Adrenal gland (tissue), 5 donors: ENCODE measurements around the gene TSPAN3.

ENCODE experiments used
- POLR2A ChIP-seq, 2 donors: fragments of 450-650 bp; IDR thresholded peaks; one replicate each; pipeline ENCODE4 v1.6.1; 2017; ENCODE audit warnings: antibody characterized with exemption in 2 of 2, mild to moderate bottlenecking in 2 of 2, moderate library complexity in 1 of 2
- TF ChIP-seq, protein P1 (sequence below), 6 experiments: fragments of 450-650 bp in 4 of 6; fragments of 200-600 bp in 2 of 6; sonication (generic) in 1 of 6; IDR thresholded peaks; 1 replicate in 5 of 6; 2 replicates in 1 of 6; pipeline versions ENCODE4 v1.5.1 to v1.8.0; 2016 to 2021; ENCODE audit warnings: antibody characterized with exemption in 6 of 6, mild to moderate bottlenecking in 2 of 6, moderate library complexity in 1 of 6
- donor health status: DM: no; HTN: no; CAD: no.

DNA sequence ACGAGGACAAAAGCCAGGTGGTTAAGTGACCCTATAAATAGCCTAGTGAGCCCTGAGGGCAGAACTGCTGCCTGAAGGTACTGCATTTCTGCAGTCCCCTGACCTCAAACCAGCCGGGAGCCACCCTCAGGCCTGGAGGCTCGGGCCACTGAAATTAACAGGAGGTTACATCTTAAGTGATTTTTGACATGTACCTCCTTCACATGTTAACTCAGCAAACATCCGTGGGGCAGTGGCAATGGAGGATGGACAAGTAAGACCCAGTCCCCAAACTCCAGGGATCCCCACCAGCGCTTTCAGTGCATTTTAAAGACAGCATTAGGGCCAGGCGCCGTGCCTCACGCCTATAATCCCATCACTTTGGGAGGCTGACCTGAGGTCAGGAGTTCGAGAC, 49.8 kb downstream of the TSPAN3 start:
- TF ChIP-seq, protein P1, sequence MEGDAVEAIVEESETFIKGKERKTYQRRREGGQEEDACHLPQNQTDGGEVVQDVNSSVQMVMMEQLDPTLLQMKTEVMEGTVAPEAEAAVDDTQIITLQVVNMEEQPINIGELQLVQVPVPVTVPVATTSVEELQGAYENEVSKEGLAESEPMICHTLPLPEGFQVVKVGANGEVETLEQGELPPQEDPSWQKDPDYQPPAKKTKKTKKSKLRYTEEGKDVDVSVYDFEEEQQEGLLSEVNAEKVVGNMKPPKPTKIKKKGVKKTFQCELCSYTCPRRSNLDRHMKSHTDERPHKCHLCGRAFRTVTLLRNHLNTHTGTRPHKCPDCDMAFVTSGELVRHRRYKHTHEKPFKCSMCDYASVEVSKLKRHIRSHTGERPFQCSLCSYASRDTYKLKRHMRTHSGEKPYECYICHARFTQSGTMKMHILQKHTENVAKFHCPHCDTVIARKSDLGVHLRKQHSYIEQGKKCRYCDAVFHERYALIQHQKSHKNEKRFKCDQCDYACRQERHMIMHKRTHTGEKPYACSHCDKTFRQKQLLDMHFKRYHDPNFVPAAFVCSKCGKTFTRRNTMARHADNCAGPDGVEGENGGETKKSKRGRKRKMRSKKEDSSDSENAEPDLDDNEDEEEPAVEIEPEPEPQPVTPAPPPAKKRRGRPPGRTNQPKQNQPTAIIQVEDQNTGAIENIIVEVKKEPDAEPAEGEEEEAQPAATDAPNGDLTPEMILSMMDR (IDR thresholded peaks at IDR 0.05), result no peak
- TF ChIP-seq POLR2A (IDR thresholded peaks at IDR 0.05), result no peak
